Jurkat, Clone E6-1 (cell line): ENCODE data around the gene ALDH1A3.

ENCODE experiments used
- DNase-seq: peaks from one replicate; pipeline ENCODE4 v3.0.0-alpha.2; 2011; ENCODE audit warnings: low read depth, low spot score
- H3K4me3 ChIP-seq: 2 replicates; pipeline ENCODE4 v1.5.1; 2011; ENCODE audit warnings: mild to moderate bottlenecking, low read length, control low read depth, moderate library complexity

The ALDH1A3 gene

GRCh38 chr15:100919481-100920405 is 40.1 kb downstream of the ALDH1A3 start:
- H3K4me3 ChIP-seq, result no peak overlapping the region
- no peak for DNase-seq

- no peak overlapping the region for H3K4me3 ChIP-seq
- DNase-seq, result no peak
Observed at GRCh38 chr15:100920516-100921135, 41.0 kb downstream of the ALDH1A3 start.

- no peak overlapping the region for H3K4me3 ChIP-seq
- DNase-seq, result no peak
Observed at GRCh38 chr15:100922192-100923040, 42.8 kb downstream of the ALDH1A3 start.

- no peak overlapping the region for H3K4me3 ChIP-seq
- DNase-seq, result no peak
Observed at GRCh38 chr15:100923076-100923475, 43.4 kb downstream of the ALDH1A3 start.

GRCh38 chr15:100923902-100924301 is 44.3 kb downstream of the ALDH1A3 start:
- H3K4me3 ChIP-seq, result no peak overlapping the region
- DNase-seq, result no peak

GRCh38 chr15:100924436-100924835 is 44.8 kb downstream of the ALDH1A3 start:
- no peak overlapping the region for H3K4me3 ChIP-seq
- no peak for DNase-seq

- H3K4me3 ChIP-seq, result no peak overlapping the region
- no peak for DNase-seq
Observed at GRCh38 chr15:100925480-100925879, 45.8 kb downstream of the ALDH1A3 start.

- DNase-seq, result no peak
- no peak overlapping the region for H3K4me3 ChIP-seq
Observed at GRCh38 chr15:100926258-100926657, 46.6 kb downstream of the ALDH1A3 start.

- no peak for DNase-seq
Observed at GRCh38 chr15:100926971-100927756, 47.5 kb downstream of the ALDH1A3 start.

GRCh38 chr15:100928632-100929280 is 49.1 kb downstream of the ALDH1A3 start:
- H3K4me3 ChIP-seq, result no peak overlapping the region
- no peak for DNase-seq

More at GRCh38 chr15:100926971-100927756, 47.5 kb downstream of the ALDH1A3 start:
- no peak overlapping the region for H3K4me3 ChIP-seq

GRCh38 chr15:100929641-100930042 is 50.0 kb downstream of the ALDH1A3 start:
- H3K4me3 ChIP-seq, result no peak overlapping the region
- DNase-seq, result no peak

- no peak overlapping the region for H3K4me3 ChIP-seq
- no peak for DNase-seq
Observed at GRCh38 chr15:100930306-100930848, 50.7 kb downstream of the ALDH1A3 start.

GRCh38 chr15:100931143-100931890 is 51.7 kb downstream of the ALDH1A3 start:
- H3K4me3 ChIP-seq, result no peak overlapping the region
- no peak for DNase-seq

GRCh38 chr15:100932676-100933348 is 53.2 kb downstream of the ALDH1A3 start:
- no peak overlapping the region for H3K4me3 ChIP-seq
- DNase-seq, result no peak

GRCh38 chr15:100934166-100934565 is 54.5 kb downstream of the ALDH1A3 start:
- H3K4me3 ChIP-seq, result no peak overlapping the region
- DNase-seq, result no peak

GRCh38 chr15:100934726-100935125 is 55.1 kb downstream of the ALDH1A3 start:
- no peak for DNase-seq
- H3K4me3 ChIP-seq, result no peak overlapping the region

GRCh38 chr15:100937171-100937570 is 57.5 kb downstream of the ALDH1A3 start:
- no peak for DNase-seq
- H3K4me3 ChIP-seq, result no peak overlapping the region
